KBM-7 (cell line): Measurements from ENCODE around the gene SLC25A21.

Source experiments
- DNase-seq: peaks from one replicate; pipeline ENCODE4 v3.0.0-alpha.2; 2015
- in situ Hi-C: fragments of 300-500 bp; cut with MboI; formaldehyde crosslinking; loops from 2 replicates; pipeline ENCODE4 v1.14.3; 2020; ENCODE audit warnings: low sequenced_read_pairs, low pct_unique_long_range_greater_than_20kb, mixed read lengths

Gene SLC25A21

GRCh38 chr14:36768638-36769337, 403.6 kb downstream of the SLC25A21 start:
- in situ Hi-C loops = no loop called here
- no peak for DNase-seq

- no peak for DNase-seq
- in situ Hi-C loops = no loop called here
Measured at GRCh38 chr14:36767603-36768281, 404.7 kb downstream of the SLC25A21 start.

GRCh38 chr14:36766974-36767373, 405.4 kb downstream of the SLC25A21 start:
- no peak for DNase-seq
- in situ Hi-C loops = no loop called here

GRCh38 chr14:36757734-36758601, 414.4 kb downstream of the SLC25A21 start:
- in situ Hi-C loops = no loop called here
- DNase-seq = no peak

- no peak for DNase-seq
- in situ Hi-C loops = no loop called here
Measured at GRCh38 chr14:36756226-36756625, 416.2 kb downstream of the SLC25A21 start.

GRCh38 chr14:36755756-36756155, 416.6 kb downstream of the SLC25A21 start:
- in situ Hi-C loops = no loop called here
- DNase-seq = no peak

GRCh38 chr14:36751920-36752319, 420.5 kb downstream of the SLC25A21 start:
- in situ Hi-C loops = no loop called here
- no peak for DNase-seq

- DNase-seq = no peak
- in situ Hi-C loops = no loop called here
Measured at GRCh38 chr14:36751106-36751505, 421.3 kb downstream of the SLC25A21 start.

GRCh38 chr14:36750244-36750643, 422.2 kb downstream of the SLC25A21 start:
- in situ Hi-C loops = no loop called here
- DNase-seq = no peak

GRCh38 chr14:36748610-36749213, 423.7 kb downstream of the SLC25A21 start:
- DNase-seq = no peak
- in situ Hi-C loops = no loop called here

GRCh38 chr14:36747411-36748184, 424.8 kb downstream of the SLC25A21 start:
- in situ Hi-C loops = no loop called here
- DNase-seq = peak; percentile 33

- DNase-seq = no peak
- in situ Hi-C loops = no loop called here
Measured at GRCh38 chr14:36746872-36747271, 425.5 kb downstream of the SLC25A21 start.

GRCh38 chr14:36741858-36742257, 430.5 kb downstream of the SLC25A21 start:
- in situ Hi-C loops = no loop called here
- DNase-seq = no peak

GRCh38 chr14:36738269-36738668, 434.1 kb downstream of the SLC25A21 start:
- DNase-seq = no peak
- in situ Hi-C loops = no loop called here

GRCh38 chr14:36726128-36726527, 446.3 kb downstream of the SLC25A21 start:
- no peak for DNase-seq
- in situ Hi-C loops = no loop called here

GRCh38 chr14:36724162-36724561, 448.2 kb downstream of the SLC25A21 start:
- no peak for DNase-seq
- in situ Hi-C loops = no loop called here

- DNase-seq = no peak
- in situ Hi-C loops = no loop called here
Measured at GRCh38 chr14:36723530-36723929, 448.9 kb downstream of the SLC25A21 start.

GRCh38 chr14:36721877-36722276, 450.5 kb downstream of the SLC25A21 start:
- in situ Hi-C loops = no loop called here
- no peak for DNase-seq

- no peak for DNase-seq
- in situ Hi-C loops = no loop called here
Measured at GRCh38 chr14:36720657-36721056, 451.7 kb downstream of the SLC25A21 start.
